ACC112 (cell line): ENCODE measurements around the gene RPL12.

Experiments
- H2AFZ ChIP-seq: fragments of 200-600 bp; sonication (generic); one replicate; pipeline ENCODE4 v1.6.0; 2017; ENCODE audit warnings: antibody characterized with exemption, low read length; ENCODE audit not compliant: unreplicated experiment
- H3K27ac ChIP-seq: fragments of 200-600 bp; sonication (generic); 2 replicates; pipeline ENCODE4 v1.5.1; 2014; ENCODE audit warnings: low read depth, mild to moderate bottlenecking, antibody characterized with exemption, low read length, moderate library complexity
- H3K27me3 ChIP-seq: fragments of 200-600 bp; sonication (generic); 2 replicates; pipeline ENCODE4 v1.6.1; 2014; ENCODE audit warnings: mild to moderate bottlenecking, antibody characterized with exemption, low read length, moderate library complexity, mixed read lengths; ENCODE audit not compliant: insufficient read depth
- H3K36me3 ChIP-seq: fragments of 200-600 bp; sonication (generic); 2 replicates; pipeline ENCODE4 v1.6.1; 2016; ENCODE audit warnings: mild to moderate bottlenecking, antibody characterized with exemption, low read length, moderate library complexity, mixed read lengths; ENCODE audit not compliant: insufficient read depth
- H3K4me1 ChIP-seq: fragments of 200-600 bp; sonication (generic); one replicate; pipeline ENCODE4 v1.6.1; 2016; ENCODE audit warnings: low read length, mixed read lengths; ENCODE audit not compliant: insufficient read depth, unreplicated experiment, control insufficient read depth
- H3K4me3 ChIP-seq: fragments of 200-600 bp; sonication (generic); 2 replicates; pipeline ENCODE4 v1.5.1; 2014; ENCODE audit warnings: mild to moderate bottlenecking, low read depth, low read length
- H3K79me2 ChIP-seq: fragments of 200-600 bp; sonication (generic); one replicate; pipeline ENCODE4 v1.6.0; 2016; ENCODE audit warnings: low read length; ENCODE audit not compliant: control insufficient read depth, unreplicated experiment, insufficient read depth

The RPL12 gene

DNA sequence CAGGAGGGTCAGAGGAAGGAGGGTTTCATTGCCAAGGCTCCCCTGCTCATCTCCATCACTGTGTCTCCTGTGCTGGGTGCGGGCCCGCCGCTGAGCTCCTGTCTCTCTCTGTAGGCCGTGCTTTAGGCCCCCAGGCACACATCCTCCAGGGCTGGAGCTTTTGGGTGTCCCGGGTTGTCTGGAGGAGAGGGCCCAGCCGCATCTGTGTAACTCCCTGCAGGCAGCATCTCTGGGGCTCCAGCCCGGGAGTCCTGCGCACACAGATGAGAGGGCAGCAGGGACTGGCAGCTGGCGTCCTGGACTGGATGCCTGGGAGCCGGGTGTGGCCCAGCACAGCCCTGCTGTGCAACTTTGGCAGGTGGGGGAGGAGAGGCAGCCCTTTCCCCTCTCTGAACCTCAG is 40.3 kb upstream of the RPL12 start:
- Histone ChIP-seq H3K79me2 (no peaks in the 10 kb centered on the region), H3K27me3 (no peaks in the 10 kb centered on the region), H3K36me3 (peaks cover 7% of the 10 kb centered on the region), H2AFZ (no peak overlapping the region), H3K27ac (no peak overlapping the region), H3K4me1 (peaks cover 13% of the 10 kb centered on the region), H3K4me3 (no peak overlapping the region)

DNA sequence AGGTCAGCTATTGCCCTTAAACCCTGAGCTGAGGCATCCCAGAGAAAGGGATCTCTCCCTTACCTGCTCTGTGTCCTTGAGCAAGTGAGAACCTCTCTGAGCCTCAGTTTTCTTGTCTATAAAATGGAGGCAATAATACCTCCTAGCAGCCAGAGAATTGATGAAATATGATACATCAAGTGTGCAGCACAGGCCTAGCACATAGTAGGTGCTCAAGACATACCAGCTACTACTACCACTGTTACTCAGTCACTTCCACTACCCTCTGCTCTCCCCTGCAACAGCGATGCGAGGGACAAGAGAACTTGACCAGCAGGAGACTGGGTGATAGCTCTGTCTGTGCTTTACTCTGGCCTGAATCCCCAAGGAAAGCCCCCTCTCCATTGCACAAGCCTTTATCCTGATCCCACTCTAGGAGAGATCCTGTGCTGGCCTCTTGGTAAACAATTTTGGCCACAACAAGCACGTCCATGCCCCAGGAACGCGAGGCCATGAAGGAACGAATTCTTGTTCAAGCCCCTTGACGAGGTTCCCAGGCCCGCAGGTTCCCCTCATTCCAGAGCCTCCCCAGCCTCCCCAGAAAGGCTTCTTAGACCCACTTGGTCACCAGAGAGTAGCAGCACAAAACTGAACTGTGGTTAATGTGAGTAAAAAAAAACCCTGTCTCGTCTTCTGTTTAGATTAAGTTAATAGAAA is 39.5 kb upstream of the RPL12 start:
- no peaks in the 10 kb centered on the region for H3K27me3 ChIP-seq
- no peaks in the 10 kb centered on the region for H3K79me2 ChIP-seq
- no peak overlapping the region for H3K4me3 ChIP-seq
- no peak overlapping the region for H2AFZ ChIP-seq
- peaks cover 5% of the 10 kb centered on the region for H3K4me1 ChIP-seq
- 0 out of 2 replicates have a peak, but pooled peaks cover 3% of the 10 kb centered on the region for H3K36me3 ChIP-seq
- no peak overlapping the region for H3K27ac ChIP-seq

DNA sequence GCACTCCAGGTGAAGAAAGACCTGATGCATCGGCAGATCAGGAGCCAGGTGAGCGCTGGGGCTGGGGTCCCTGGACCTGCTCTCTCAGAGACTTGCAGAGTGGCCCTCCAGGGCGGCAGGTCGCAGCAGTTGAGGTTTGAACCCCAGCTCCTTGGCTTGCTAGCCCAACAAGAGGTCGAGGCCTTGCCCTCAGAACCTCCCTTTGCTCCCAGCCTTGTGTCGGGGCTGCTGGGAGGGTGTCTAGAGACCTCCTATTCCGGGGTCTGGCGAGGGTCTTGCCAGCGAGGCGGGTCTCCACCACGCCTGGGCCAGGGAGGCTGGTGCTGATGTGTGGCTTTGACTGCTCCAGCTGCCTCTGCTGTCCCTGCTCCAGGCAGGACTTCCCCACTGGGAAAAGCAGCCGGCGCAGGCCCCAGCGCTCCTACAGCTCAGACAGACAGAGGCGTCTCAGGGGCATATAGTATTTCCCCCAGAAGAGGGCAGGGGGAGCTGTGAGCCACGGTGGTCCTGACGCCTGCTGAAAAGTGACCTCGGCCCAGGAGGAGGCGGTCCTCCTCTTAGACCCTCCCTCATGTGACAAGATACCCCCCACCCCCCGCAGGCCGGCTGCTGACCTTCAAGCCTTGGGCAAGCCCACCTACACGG is 38.4 kb upstream of the RPL12 start:
- no peak overlapping the region for H2AFZ ChIP-seq
- no peaks in the 10 kb centered on the region for H3K79me2 ChIP-seq
- H3K4me3 ChIP-seq: no peak overlapping the region
- no peaks in the 10 kb centered on the region for H3K4me1 ChIP-seq
- no peaks in the 10 kb centered on the region for H3K27me3 ChIP-seq
- no peak overlapping the region for H3K27ac ChIP-seq
- H3K36me3 ChIP-seq: 0 out of 2 replicates have a peak, but pooled peaks cover 3% of the 10 kb centered on the region

DNA sequence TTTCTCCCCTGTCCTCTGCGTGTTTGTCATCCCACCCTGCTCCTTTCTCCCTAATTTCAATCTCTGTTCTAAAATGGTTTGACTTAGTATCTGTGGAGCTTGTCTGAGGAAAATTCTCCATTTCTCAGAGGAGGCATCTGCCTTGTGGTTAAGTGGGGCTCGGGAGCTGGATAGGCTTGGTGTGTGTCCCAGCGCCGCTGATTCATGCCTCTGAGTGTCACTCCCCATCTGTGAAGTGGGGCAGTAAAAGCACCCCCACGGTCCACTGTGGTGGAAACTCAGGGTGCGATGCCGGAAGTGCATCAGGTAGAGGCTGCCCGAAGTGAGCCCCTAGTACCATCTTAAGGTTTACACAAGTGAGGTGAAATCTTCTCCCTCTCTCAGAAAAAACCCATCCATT is 37.7 kb upstream of the RPL12 start:
- H3K36me3 ChIP-seq: 0 out of 2 replicates have a peak, but pooled peaks cover 3% of the 10 kb centered on the region

DNA sequence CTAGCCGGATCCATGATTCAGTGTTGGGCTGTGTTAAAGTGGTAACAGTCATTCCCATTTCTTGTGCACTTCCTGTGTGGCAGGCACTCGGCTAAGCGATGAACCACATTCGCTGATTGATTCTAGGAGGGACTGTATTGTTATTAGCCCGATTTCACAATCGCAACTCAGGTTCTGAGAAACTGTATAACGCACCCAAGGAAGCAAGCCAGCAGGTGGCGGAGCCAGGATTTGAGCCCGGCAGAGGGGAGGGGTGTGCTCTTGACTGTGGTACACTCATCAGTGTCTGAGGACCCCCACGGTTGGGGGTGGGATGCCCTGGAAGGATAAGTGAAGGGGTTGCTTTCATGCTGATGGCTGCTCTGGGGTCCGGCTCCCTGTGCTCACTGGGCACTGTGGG is 34.8 kb upstream of the RPL12 start:
- H3K36me3 ChIP-seq: 0 out of 2 replicates have a peak, but pooled peaks cover 3% of the 10 kb centered on the region
- H3K4me1 ChIP-seq: no peaks in the 10 kb centered on the region
- H3K27ac ChIP-seq: no peak overlapping the region
- H2AFZ ChIP-seq: no peak overlapping the region
- H3K27me3 ChIP-seq: no peaks in the 10 kb centered on the region
- no peaks in the 10 kb centered on the region for H3K79me2 ChIP-seq
- no peak overlapping the region for H3K4me3 ChIP-seq

More for the DNA sequence above, 37.7 kb upstream of the RPL12 start:
- Histone ChIP-seq H3K79me2 (no peaks in the 10 kb centered on the region), H3K4me1 (no peaks in the 10 kb centered on the region), H3K27ac (no peak overlapping the region), H3K4me3 (no peak overlapping the region), H3K27me3 (no peaks in the 10 kb centered on the region), H2AFZ (no peak overlapping the region)

DNA sequence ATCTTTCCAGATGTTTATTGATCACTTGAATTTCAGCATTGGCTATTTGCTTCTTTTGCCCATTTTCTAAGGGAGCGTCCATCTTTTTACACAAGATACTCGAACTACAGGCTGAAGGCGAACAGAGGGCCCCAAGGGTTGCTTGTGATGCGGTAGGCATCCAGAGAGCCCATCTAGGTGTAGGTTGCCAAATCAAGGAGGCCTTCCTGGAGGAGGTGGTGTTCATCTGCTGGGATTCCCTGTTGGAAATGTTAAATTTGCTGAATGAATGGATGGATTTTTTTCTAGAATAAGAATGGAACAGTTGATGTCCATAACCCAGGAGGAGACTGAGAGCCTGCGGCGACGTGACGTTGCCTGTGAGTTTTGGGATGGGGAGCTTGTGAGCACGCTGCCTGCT is 31.5 kb upstream of the RPL12 start:
- H3K27me3 ChIP-seq: no peaks in the 10 kb centered on the region
- H3K4me1 ChIP-seq: no peaks in the 10 kb centered on the region
- H3K27ac ChIP-seq: no peak overlapping the region
- peaks cover 6% of the 10 kb centered on the region; the same call in 1 of the 2 replicates for H3K36me3 ChIP-seq
- no peak overlapping the region for H2AFZ ChIP-seq
- no peaks in the 10 kb centered on the region for H3K79me2 ChIP-seq
- H3K4me3 ChIP-seq: no peak overlapping the region

DNA sequence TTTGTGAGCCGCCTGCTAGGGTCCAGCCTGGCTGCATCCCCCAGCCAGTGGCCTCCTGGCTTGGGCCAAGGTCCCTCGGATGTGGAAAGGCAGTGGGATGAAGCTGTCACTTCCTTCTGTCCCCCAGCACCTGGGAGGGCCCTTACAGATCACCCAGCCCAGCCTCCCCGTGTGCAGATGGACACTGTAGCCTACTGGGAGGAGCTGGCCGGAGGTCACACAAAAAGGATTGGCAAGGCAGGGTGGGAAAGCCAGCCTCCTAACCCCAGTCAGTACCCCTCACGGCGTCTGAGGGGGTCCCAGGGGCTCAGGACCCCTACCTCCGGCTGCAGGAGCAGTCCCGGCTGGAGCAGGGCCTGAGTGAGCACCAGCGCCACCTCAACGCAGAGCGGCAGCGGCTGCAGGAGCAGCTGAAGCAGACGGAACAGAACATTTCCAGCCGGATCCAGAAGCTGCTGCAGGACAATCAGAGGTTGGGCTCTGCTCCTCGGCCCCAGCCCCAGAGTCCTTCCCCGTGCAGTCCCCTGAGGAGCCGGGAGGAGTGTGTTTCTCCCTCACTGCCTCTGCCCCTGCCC is 28.4 kb upstream of the RPL12 start:
- Histone ChIP-seq H3K36me3 (peaks cover 3% of the 10 kb centered on the region; the same call in 1 of the 2 replicates), H3K27me3 (no peaks in the 10 kb centered on the region), H3K27ac (no peak overlapping the region)

DNA sequence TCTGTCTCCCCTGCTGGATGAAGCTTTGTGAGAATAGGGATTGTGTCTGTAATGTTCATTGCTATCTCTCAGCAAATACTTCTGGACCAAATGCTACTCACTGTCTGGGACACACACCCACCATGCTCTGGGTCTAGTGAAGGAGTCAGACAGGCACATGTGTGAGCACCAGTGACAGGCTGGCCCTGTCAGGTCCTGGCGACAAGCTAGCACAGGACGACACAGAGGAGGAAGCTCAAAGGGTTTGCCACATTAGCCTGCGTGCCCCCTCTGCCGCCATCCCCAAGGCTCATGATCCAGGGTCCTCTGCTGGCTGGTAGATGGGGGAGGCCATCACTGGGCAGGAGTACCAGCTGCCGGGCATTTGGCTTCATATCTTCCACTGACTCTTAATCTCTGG is 23.4 kb upstream of the RPL12 start:
- no peak overlapping the region for H3K27ac ChIP-seq
- H3K4me3 ChIP-seq: no peak overlapping the region
- no peak overlapping the region for H2AFZ ChIP-seq
- no peaks in the 10 kb centered on the region for H3K4me1 ChIP-seq
- no peaks in the 10 kb centered on the region for H3K79me2 ChIP-seq
- peaks cover 6% of the 10 kb centered on the region for H3K36me3 ChIP-seq
- H3K27me3 ChIP-seq: no peaks in the 10 kb centered on the region

More for the DNA sequence above, 28.4 kb upstream of the RPL12 start:
- Histone ChIP-seq H3K79me2 (no peaks in the 10 kb centered on the region), H2AFZ (no peak overlapping the region), H3K4me3 (no peak overlapping the region), H3K4me1 (no peaks in the 10 kb centered on the region)

DNA sequence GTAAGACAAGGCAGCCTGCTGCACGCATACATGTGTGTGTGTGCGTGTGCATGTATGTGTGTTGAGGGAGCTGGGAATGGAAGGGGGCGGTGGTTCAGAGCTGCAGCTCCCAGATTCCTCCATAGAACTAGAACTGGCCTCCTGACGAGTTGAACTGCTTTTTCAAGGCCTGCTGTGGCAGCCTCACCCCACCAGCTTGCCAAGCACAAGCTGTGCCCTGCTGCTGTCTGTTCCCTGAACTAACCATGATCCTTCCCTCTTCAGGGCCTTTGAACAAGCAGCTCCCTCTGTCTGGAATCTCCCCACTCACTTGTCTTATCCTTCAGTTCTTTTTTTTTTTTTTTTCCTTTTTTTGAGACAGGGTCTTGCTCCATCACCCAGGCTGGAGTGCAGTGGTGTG is 22.7 kb upstream of the RPL12 start:
- Histone ChIP-seq H2AFZ (no peak overlapping the region), H3K79me2 (no peaks in the 10 kb centered on the region), H3K4me1 (no peaks in the 10 kb centered on the region), H3K36me3 (peaks cover 6% of the 10 kb centered on the region), H3K4me3 (no peak overlapping the region), H3K27ac (no peak overlapping the region), H3K27me3 (no peaks in the 10 kb centered on the region)

DNA sequence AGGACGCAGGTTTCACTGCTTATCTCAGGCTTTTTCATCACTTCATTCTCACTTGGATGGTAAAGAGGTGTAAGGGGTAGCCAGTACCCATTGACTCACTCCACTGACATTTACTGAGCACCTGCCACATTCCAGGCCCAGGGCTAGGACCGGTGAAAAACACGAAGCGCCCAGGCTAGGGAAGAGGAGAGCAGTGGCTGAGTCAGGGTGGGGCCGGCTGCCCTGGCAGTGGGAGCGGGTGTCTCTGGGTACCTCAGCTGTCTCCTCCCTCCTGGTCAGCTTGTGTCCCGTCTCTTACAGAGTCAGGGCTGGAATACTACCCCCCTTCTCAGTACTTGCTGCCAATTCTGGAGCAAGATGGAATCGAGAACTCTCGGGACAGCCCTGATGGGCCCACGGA is 22.3 kb upstream of the RPL12 start:
- H3K79me2 ChIP-seq: no peaks in the 10 kb centered on the region
- no peak overlapping the region for H3K4me3 ChIP-seq
- H3K4me1 ChIP-seq: no peaks in the 10 kb centered on the region
- H2AFZ ChIP-seq: no peak overlapping the region
- H3K27ac ChIP-seq: no peak overlapping the region
- peaks cover 6% of the 10 kb centered on the region for H3K36me3 ChIP-seq
- no peaks in the 10 kb centered on the region for H3K27me3 ChIP-seq

DNA sequence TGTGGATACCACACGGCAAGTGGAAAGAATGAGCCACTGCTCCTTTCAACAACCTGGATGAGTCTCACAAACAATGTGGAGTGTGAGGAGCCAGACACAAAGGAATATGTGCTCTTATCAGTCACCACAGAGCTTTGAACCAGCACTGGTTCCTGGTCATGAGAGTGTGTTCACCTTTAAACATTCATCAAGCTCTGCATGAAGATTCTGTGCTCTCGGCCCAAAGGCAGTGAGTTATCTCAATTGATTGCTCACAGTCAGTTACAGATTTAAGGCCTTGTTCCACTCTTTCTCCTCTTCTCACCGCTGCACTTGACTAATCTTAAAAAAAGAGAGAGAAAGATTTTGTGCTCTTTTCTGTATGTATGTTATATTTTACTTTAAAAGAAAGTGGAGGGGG is 19.5 kb upstream of the RPL12 start:
- Histone ChIP-seq H2AFZ (no peak overlapping the region), H3K4me3 (no peak overlapping the region), H3K27ac (no peak overlapping the region), H3K27me3 (no peaks in the 10 kb centered on the region), H3K36me3 (peaks cover 3% of the 10 kb centered on the region; the same call in 1 of the 2 replicates), H3K79me2 (no peaks in the 10 kb centered on the region), H3K4me1 (no peaks in the 10 kb centered on the region)
